KMS-11 (cell line): ENCODE data around the gene EFCAB11.

Experiments used
- H2AFZ ChIP-seq: fragments of 200-600 bp; sonication (generic); 2 replicates; pipeline ENCODE4 v1.6.1; 2016; ENCODE audit warnings: antibody characterized with exemption, mixed run types, low read depth
- H3K27ac ChIP-seq: fragments of 200-600 bp; sonication (generic); 2 replicates; pipeline ENCODE4 v1.6.1; 2016; ENCODE audit warnings: mild to moderate bottlenecking, mixed run types
- H3K27me3 ChIP-seq: fragments of 200-600 bp; sonication (generic); 2 replicates; pipeline ENCODE4 v1.6.1; 2017; ENCODE audit warnings: mild to moderate bottlenecking, low read depth, mixed run types, moderate library complexity; ENCODE audit not compliant: insufficient read depth
- H3K36me3 ChIP-seq: fragments of 200-600 bp; sonication (generic); 2 replicates; pipeline ENCODE4 v1.6.1; 2017; ENCODE audit warnings: mild to moderate bottlenecking, mixed run types; ENCODE audit not compliant: insufficient read depth
- H3K4me1 ChIP-seq: fragments of 200-600 bp; sonication (generic); 2 replicates; pipeline ENCODE4 v1.6.1; 2016; ENCODE audit warnings: mild to moderate bottlenecking, low read depth, mixed run types; ENCODE audit not compliant: poor library complexity, severe bottlenecking
- H3K4me2 ChIP-seq: fragments of 200-600 bp; sonication (generic); 2 replicates; pipeline ENCODE4 v1.7.0; 2016; ENCODE audit warnings: mild to moderate bottlenecking, mixed run types
- H3K4me3 ChIP-seq: fragments of 200-600 bp; sonication (generic); IDR thresholded peaks from 2 replicates; pipeline ENCODE4 v1.6.1; 2017; ENCODE audit warnings: low read depth, low read length, mixed read lengths; ENCODE audit not compliant: insufficient read depth
- H3K79me2 ChIP-seq: fragments of 200-600 bp; sonication (generic); 2 replicates; pipeline ENCODE4 v1.6.1; 2016; ENCODE audit warnings: low read depth, mixed run types; ENCODE audit not compliant: insufficient read depth
- H3K9ac ChIP-seq: fragments of 200-600 bp; sonication (generic); 2 replicates; pipeline ENCODE4 v1.6.1; 2016; ENCODE audit warnings: mild to moderate bottlenecking, mixed run types
- H4K20me1 ChIP-seq: fragments of 200-600 bp; sonication (generic); 2 replicates; pipeline ENCODE4 v1.6.1; 2016; ENCODE audit warnings: mild to moderate bottlenecking, mixed run types; ENCODE audit not compliant: insufficient read depth
- CTCF ChIP-seq: fragments of 200-600 bp; sonication (generic); conservative IDR thresholded peaks from 2 replicates; pipeline ENCODE4 v1.6.1; 2017; ENCODE audit warnings: low read depth, mild to moderate bottlenecking, antibody characterized with exemption, low read length, moderate library complexity, mixed read lengths

Gene EFCAB11

DNA sequence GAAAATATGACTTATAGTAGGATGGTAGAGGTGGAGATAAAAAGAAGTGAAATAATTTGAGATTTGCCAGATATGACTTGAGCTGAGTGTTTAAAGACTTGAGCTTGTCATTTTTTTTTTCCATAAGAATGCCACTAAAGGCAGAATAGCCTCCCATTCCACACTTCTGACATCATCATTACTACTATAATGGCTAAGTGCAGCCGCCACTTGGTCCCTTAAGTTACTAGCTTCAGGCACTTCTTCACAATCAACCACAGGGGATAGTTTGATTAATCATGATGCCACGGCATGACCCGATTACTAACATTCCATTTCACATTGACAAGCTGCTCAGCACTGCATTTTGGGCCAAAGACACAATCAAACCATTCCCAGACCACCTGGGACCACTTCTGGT lies 127.9 kb downstream of the EFCAB11 start:
- Histone ChIP-seq H3K27ac (no peak overlapping the region), H3K79me2 (no peaks in the 10 kb centered on the region), H2AFZ (no peak overlapping the region), H3K9ac (no peak overlapping the region), H3K4me3 (no peak overlapping the region), H3K4me2 (no peak overlapping the region), H4K20me1 (no peaks in the 10 kb centered on the region), H3K4me1 (no peaks in the 10 kb centered on the region), H3K27me3 (no peaks in the 10 kb centered on the region), H3K36me3 (no peaks in the 10 kb centered on the region)
- TF ChIP-seq CTCF: no peak

DNA sequence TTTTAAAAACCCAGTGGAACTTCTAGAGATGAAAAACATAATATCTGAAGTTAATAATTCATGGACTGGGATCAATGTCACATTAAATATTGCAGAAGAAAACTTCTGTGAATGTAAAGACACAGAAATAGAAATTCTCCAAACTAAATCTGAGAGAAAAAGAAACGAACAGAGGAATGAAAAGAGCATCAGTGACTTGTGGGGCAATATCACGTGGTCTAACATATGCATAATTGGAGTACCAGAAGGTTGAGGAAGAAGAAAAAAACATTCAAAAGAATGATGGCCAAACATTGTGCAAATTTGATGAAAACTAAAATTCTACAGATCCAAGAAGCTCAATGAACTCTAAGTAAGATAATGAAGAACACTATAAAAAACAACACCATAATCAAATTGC lies 130.8 kb downstream of the EFCAB11 start:
- no peak overlapping the region for H3K27ac ChIP-seq
- H3K9ac ChIP-seq: no peak overlapping the region

GRCh38 chr14:89814126-89814525 lies 140.4 kb downstream of the EFCAB11 start:
- no peaks in the 10 kb centered on the region for H3K36me3 ChIP-seq
- no peak overlapping the region for H2AFZ ChIP-seq
- H3K27me3 ChIP-seq: no peaks in the 10 kb centered on the region
- no peak for TF ChIP-seq CTCF
- H3K9ac ChIP-seq: no peak overlapping the region
- no peaks in the 10 kb centered on the region for H3K4me1 ChIP-seq
- no peak overlapping the region for H3K4me2 ChIP-seq
- H3K79me2 ChIP-seq: no peaks in the 10 kb centered on the region
- H4K20me1 ChIP-seq: no peaks in the 10 kb centered on the region
- H3K4me3 ChIP-seq: no peak overlapping the region
- no peak overlapping the region for H3K27ac ChIP-seq

More for the DNA sequence above, 130.8 kb downstream of the EFCAB11 start:
- Histone ChIP-seq H3K36me3 (no peaks in the 10 kb centered on the region), H3K4me2 (no peak overlapping the region), H2AFZ (no peak overlapping the region), H3K4me3 (no peak overlapping the region), H3K79me2 (no peaks in the 10 kb centered on the region), H4K20me1 (no peaks in the 10 kb centered on the region), H3K4me1 (no peaks in the 10 kb centered on the region), H3K27me3 (no peaks in the 10 kb centered on the region)
- TF ChIP-seq CTCF: no peak

DNA sequence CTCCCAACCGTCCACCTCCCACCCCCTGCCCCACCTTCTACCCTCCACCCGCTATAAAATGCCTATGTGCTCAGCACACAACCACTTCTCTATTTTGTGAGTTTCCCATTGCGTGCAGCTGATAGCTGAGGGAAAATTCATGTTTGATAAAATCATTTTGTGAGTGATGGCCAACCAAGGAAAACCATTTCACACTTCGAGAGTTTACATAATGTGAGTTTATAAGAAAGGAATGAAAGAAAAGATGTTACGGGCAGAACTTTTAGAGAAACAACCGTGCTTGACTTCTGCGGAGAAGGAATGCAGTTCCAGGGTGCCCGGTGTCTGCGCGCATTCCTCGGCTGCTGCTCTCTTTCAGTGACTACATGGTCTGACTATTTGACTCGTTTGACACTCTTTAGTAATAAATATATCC lies 140.9 kb downstream of the EFCAB11 start:
- no peak overlapping the region for H3K9ac ChIP-seq
- H3K4me3 ChIP-seq: no peak overlapping the region

More for the DNA sequence above, 140.9 kb downstream of the EFCAB11 start:
- no peak for TF ChIP-seq CTCF
- Histone ChIP-seq H3K4me1 (no peaks in the 10 kb centered on the region), H4K20me1 (no peaks in the 10 kb centered on the region), H3K79me2 (no peaks in the 10 kb centered on the region), H3K36me3 (no peaks in the 10 kb centered on the region), H2AFZ (no peak overlapping the region), H3K27ac (no peak overlapping the region), H3K4me2 (no peak overlapping the region), H3K27me3 (no peaks in the 10 kb centered on the region)
